GM12873 (cell line): ENCODE results near the gene B4GALNT3.

Experiments used
- TF ChIP-seq, protein P1 (sequence below): IDR thresholded peaks from 2 replicates; pipeline ENCODE4 v1.5.1; 2012; ENCODE audit warnings: low read depth, mild to moderate bottlenecking, moderate library complexity, low read length, control low read depth; ENCODE audit not compliant: insufficient read depth; ENCODE audit errors: missing control alignments

The B4GALNT3 gene

DNA sequence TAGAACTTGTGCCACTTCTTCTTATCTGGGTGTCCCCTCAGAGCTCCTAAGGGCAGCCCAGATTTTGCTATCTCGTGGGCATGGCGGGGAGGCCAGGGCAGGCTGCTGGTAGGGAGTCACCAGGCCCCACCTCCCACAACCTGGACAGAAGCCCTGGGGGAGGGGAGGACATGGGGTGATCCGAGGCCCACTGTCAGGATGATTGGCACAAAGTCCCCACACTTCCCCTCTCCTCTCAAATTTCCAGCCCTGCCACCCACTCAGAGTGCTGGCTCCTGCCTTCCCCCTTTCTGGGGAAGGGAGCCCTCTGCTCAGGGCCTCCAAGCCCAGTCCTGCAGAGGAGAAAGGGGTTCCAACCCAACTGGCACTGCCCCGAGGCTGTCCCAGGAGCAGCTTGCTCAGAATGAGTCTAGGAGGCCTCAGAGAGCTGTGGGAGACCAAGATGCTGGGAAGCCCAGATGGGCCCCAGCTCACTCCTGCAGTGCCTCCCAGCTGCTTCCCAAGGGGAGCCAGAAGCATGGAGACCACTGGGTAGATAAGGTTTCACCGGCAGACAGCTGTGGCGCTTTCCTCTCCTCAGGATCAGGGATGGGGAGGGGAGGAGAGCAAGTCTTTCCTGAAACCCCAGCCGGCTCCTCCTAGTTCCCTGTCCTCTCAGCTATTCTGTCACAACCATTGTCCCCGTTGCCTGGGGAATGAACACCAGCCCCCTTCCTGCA is 82.8 kb downstream of the B4GALNT3 start:
- TF ChIP-seq, protein P1, sequence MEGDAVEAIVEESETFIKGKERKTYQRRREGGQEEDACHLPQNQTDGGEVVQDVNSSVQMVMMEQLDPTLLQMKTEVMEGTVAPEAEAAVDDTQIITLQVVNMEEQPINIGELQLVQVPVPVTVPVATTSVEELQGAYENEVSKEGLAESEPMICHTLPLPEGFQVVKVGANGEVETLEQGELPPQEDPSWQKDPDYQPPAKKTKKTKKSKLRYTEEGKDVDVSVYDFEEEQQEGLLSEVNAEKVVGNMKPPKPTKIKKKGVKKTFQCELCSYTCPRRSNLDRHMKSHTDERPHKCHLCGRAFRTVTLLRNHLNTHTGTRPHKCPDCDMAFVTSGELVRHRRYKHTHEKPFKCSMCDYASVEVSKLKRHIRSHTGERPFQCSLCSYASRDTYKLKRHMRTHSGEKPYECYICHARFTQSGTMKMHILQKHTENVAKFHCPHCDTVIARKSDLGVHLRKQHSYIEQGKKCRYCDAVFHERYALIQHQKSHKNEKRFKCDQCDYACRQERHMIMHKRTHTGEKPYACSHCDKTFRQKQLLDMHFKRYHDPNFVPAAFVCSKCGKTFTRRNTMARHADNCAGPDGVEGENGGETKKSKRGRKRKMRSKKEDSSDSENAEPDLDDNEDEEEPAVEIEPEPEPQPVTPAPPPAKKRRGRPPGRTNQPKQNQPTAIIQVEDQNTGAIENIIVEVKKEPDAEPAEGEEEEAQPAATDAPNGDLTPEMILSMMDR: no peak

DNA sequence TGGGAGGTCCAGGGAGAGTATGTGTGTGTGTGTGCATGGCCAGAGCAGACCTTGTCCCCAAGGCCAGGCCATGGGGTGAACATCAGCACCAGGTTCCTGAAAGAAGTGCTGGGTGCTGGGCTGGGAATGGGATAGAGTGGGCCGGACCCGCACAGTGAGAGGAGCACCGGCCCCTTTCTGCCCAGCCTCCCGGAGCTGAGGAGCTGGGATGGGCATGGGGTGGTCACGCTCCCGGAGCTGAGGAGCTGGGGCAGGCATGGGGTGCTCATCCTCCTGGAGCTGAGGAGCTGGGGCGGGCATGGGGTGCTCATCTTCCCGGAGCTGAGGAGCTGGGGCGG is 83.3 kb downstream of the B4GALNT3 start:
- TF ChIP-seq, protein P1: no peak

DNA sequence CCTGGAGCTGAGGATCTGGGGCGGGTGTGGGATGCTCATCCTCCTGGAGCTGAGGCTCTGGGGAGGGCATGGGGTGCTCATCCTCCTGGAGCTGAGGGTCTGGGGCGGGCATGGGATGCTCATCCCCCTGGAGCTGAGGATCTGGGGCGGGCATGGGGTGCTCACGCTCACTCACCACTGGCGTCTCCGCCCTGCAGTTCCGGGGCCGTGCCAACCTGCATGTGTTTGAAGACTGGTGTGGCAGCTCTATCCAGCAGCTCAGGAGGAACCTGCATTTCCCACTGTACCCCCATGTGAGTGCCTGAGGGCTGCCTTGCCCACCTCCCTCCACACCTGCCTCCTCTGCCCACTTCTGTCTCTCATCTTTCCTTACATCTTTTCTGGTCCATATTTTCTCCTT is 84.4 kb downstream of the B4GALNT3 start:
- TF ChIP-seq, protein P1: no peak

GRCh38 chr12:544941-545635 is 85.3 kb downstream of the B4GALNT3 start:
- TF ChIP-seq, protein P1: no peak

GRCh38 chr12:545835-546234 is 86.1 kb downstream of the B4GALNT3 start:
- TF ChIP-seq, protein P1: no peak

DNA sequence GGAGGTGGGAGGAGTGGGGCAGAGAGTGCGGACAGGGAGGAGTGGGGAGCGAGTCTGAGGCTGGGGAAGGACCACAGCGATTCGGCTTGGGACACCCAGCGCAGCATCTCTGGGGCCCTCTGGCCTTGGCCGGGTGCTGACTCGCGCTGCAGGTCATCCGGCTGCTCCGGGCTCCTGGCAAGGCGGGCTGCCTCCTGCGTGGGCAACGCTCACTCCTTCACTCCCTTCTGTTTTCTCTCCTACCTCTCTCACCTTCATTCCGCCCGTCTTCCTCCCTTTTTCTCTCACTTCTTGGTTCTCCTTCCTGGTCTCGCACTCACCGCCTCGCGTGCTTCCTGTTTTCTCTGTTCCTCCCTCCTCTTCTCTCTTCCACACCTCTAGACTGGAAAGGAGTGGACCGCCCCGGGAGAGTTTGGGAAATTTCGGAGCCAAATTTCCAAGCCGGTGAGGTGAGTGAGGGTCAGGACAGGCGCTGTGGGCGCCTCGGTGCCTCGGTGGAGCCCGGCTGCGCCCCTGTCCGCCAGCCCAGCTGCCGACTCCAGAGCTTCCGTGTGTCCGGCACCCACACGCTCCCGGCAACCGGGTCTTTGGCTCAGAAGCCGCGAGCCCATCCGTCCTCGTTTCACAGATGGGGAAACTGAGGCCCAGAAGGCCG is 86.7 kb downstream of the B4GALNT3 start:
- TF ChIP-seq, protein P1: no peak
